H1 (cell line): ENCODE data around the gene SMARCA1. TPM values are rescaled to one million over a fixed set of nuclear protein-coding genes. Genes with fewer than 3 reads are reported as not detected.

Experiments used
- CTCF ChIA-PET: fragments of 300-600 bp; sonication (Branson Sonifier 250); formaldehyde crosslinking; loops from one replicate; lab custom pipeline; 2021; ENCODE audit not compliant: partially characterized antibody; lab: Charles Lee
- POLR2A ChIA-PET: fragments of 300-600 bp; sonication (Branson Sonifier 250); formaldehyde crosslinking; loops from one replicate; lab custom pipeline; 2021; ENCODE audit warnings: inconsistent platforms; ENCODE audit not compliant: partially characterized antibody; lab: Charles Lee
- DNase-seq, 2 experiments: peaks; one replicate each; pipeline versions ENCODE4 v3.0.0 to v3.0.0-alpha.2; 2010 to 2022; ENCODE audit warnings: low spot score in 2 of 2, low read depth in 1 of 2, mixed read lengths in 1 of 2
- FAIRE-seq: peaks from 2 replicates; lab custom pipeline; 2011; peaks lifted over from hg19 to GRCh38; lab: Jason Lieb, UNC
- H2AFZ ChIP-seq: 2 replicates; pipeline ENCODE4 v1.8.1; 2012; ENCODE audit warnings: low read length, inconsistent platforms
- H2AK5ac ChIP-seq: 2 replicates; pipeline ENCODE4 v1.6.1; 2013; ENCODE audit warnings: low read depth, low read length
- H2BK120ac ChIP-seq: replicated peaks from 2 replicates; pipeline ENCODE3; 2013; ENCODE audit warnings: low read depth, low read length, inconsistent platforms
- H2BK12ac ChIP-seq: 2 replicates; pipeline ENCODE4 v1.6.1; 2013; ENCODE audit warnings: low read depth, low read length
- H2BK15ac ChIP-seq: 2 replicates; pipeline ENCODE4 v1.6.1; 2013; ENCODE audit warnings: low read length
- H2BK20ac ChIP-seq: 2 replicates; pipeline ENCODE4 v1.6.1; 2013; ENCODE audit warnings: low read length
- H2BK5ac ChIP-seq: 2 replicates; pipeline ENCODE4 v1.6.1; 2013; ENCODE audit warnings: low read depth, low read length
- H3K14ac ChIP-seq: 2 replicates; pipeline ENCODE4 v1.6.1; 2013; ENCODE audit warnings: inconsistent platforms; ENCODE audit not compliant: insufficient read length
- H3K18ac ChIP-seq: 2 replicates; pipeline ENCODE4 v1.6.1; 2013; ENCODE audit warnings: low read length; ENCODE audit errors: extremely low read depth
- H3K23ac ChIP-seq: 2 replicates; pipeline ENCODE4 v1.6.1; 2013; ENCODE audit warnings: inconsistent platforms; ENCODE audit not compliant: insufficient read length
- H3K23me2 ChIP-seq: 2 replicates; pipeline ENCODE4 v1.6.1; 2013; ENCODE audit warnings: low read depth, low read length
- H3K27ac ChIP-seq: 2 replicates; pipeline ENCODE4 v1.6.1; 2011; ENCODE audit warnings: low read depth, low read length, inconsistent platforms
- H3K27me3 ChIP-seq, 4 experiments: replicated peaks in 1 of 4; 1 replicate in 1 of 4; 2 replicates in 3 of 4; pipeline versions ENCODE4 v1.6.1 to v1.8.1; 2011 to 2013; ENCODE audit warnings: low read length in 3 of 4, mild to moderate bottlenecking in 3 of 4, inconsistent platforms in 2 of 4, mixed read lengths in 2 of 4, moderate library complexity in 1 of 4; ENCODE audit not compliant: control insufficient read depth in 3 of 4, insufficient read depth in 3 of 4; ENCODE audit errors: extremely low read depth in 1 of 4
- H3K36me3 ChIP-seq, 4 experiments: 2 replicates each; pipeline versions ENCODE4 v1.6.1 to v1.8.1; 2011 to 2013; ENCODE audit warnings: mild to moderate bottlenecking in 4 of 4, low read length in 3 of 4, moderate library complexity in 2 of 4, control low read depth in 1 of 4, inconsistent platforms in 1 of 4; ENCODE audit not compliant: insufficient read depth in 4 of 4, control insufficient read depth in 2 of 4
- H3K4ac ChIP-seq: replicated peaks from 2 replicates; pipeline ENCODE3; 2013; ENCODE audit warnings: low read length, low read depth, mixed read lengths, inconsistent platforms; ENCODE audit not compliant: insufficient read length
- H3K4me1 ChIP-seq, 4 experiments: replicated peaks in 1 of 4; 1 replicate in 1 of 4; 2 replicates in 3 of 4; pipeline versions ENCODE4 v1.6.1 to v1.8.1; 2011 to 2013; ENCODE audit warnings: low read length in 3 of 4, inconsistent platforms in 2 of 4, mixed read lengths in 1 of 4; ENCODE audit not compliant: insufficient read depth in 4 of 4, control insufficient read depth in 3 of 4
- H3K4me2 ChIP-seq, 2 experiments: 2 replicates each; pipeline versions ENCODE4 v1.6.1 to v1.8.1; 2011 to 2013; ENCODE audit warnings: low read depth in 2 of 2, low read length in 2 of 2, control low read depth in 1 of 2, inconsistent platforms in 1 of 2, mild to moderate bottlenecking in 1 of 2; ENCODE audit not compliant: insufficient read depth in 1 of 2
- H3K4me3 ChIP-seq, 4 experiments: fragments of 200-600, 300-600 bp in 1 of 4; sonication (generic), shearing (Covaris generic), sonication (Bioruptor Twin) in 1 of 4; 2 replicates each; pipeline versions ENCODE4 v1.5.1 to v1.8.1; 2011 to 2016; ENCODE audit warnings: low read length in 4 of 4, low read depth in 3 of 4, control low read depth in 2 of 4, inconsistent platforms in 2 of 4, mild to moderate bottlenecking in 2 of 4, mixed read lengths in 1 of 4, moderate library complexity in 1 of 4; ENCODE audit not compliant: insufficient read depth in 2 of 4; ENCODE audit errors: extremely low read depth in 1 of 4
- H3K56ac ChIP-seq: replicated peaks from 2 replicates; pipeline ENCODE3; 2013; ENCODE audit warnings: low read depth, mild to moderate bottlenecking, mixed read lengths, low read length, inconsistent platforms; ENCODE audit not compliant: insufficient read length
- H3K79me1 ChIP-seq: 2 replicates; pipeline ENCODE4 v1.6.1; 2013; ENCODE audit warnings: low read depth, low read length, control low read depth
- H3K79me2 ChIP-seq, 2 experiments: 2 replicates each; pipeline versions ENCODE4 v1.6.1 to v1.8.1; 2012 to 2013; ENCODE audit warnings: low read length in 2 of 2, mild to moderate bottlenecking in 2 of 2, inconsistent platforms in 1 of 2; ENCODE audit not compliant: insufficient read depth in 2 of 2, control insufficient read depth in 1 of 2
- H3K9ac ChIP-seq, 4 experiments: replicated peaks in 1 of 4; 1 replicate in 1 of 4; 2 replicates in 3 of 4; pipeline versions ENCODE4 v1.6.1 to v1.8.1; 2011 to 2013; ENCODE audit warnings: low read depth in 3 of 4, low read length in 3 of 4, control low read depth in 2 of 4, mild to moderate bottlenecking in 2 of 4, moderate library complexity in 2 of 4, inconsistent platforms in 1 of 4; ENCODE audit errors: extremely low read depth in 1 of 4
- H3K9me3 ChIP-seq, 2 experiments: 2 replicates each; pipeline versions ENCODE4 v1.6.1 to v1.8.1; 2012 to 2013; ENCODE audit warnings: mild to moderate bottlenecking in 2 of 2, moderate library complexity in 2 of 2, control low read depth in 1 of 2, inconsistent platforms in 1 of 2, low read depth in 1 of 2, low read length in 1 of 2, mixed read lengths in 1 of 2; ENCODE audit not compliant: insufficient read depth in 2 of 2
- H4K20me1 ChIP-seq, 2 experiments: replicated peaks in 1 of 2; 2 replicates each; pipeline versions ENCODE3 to v1.8.1; 2011 to 2013; ENCODE audit warnings: inconsistent platforms in 2 of 2, low read length in 2 of 2, mild to moderate bottlenecking in 1 of 2; ENCODE audit not compliant: insufficient read depth in 2 of 2, control insufficient read depth in 1 of 2
- H4K5ac ChIP-seq: 2 replicates; pipeline ENCODE4 v1.6.1; 2013; ENCODE audit warnings: low read length, low read depth, mixed read lengths, inconsistent platforms; ENCODE audit not compliant: insufficient read length
- H4K8ac ChIP-seq: 2 replicates; pipeline ENCODE4 v1.8.0; 2013; ENCODE audit warnings: mild to moderate bottlenecking, moderate library complexity, low read length, inconsistent platforms; ENCODE audit not compliant: insufficient read depth; ENCODE audit errors: extremely low read depth
- H4K91ac ChIP-seq: replicated peaks from 2 replicates; pipeline ENCODE3; 2013; ENCODE audit warnings: low read length, mixed read lengths, inconsistent platforms; ENCODE audit not compliant: insufficient read length
- ATF3 ChIP-seq: IDR thresholded peaks from 2 replicates; pipeline ENCODE4 v1.6.1; 2011; ENCODE audit warnings: low read depth, mild to moderate bottlenecking, low read length; ENCODE audit not compliant: insufficient read depth
- BRCA1 ChIP-seq: IDR thresholded peaks from 2 replicates; pipeline ENCODE4 v1.6.1; 2012; ENCODE audit warnings: low read depth, low read length, improper control_type of control experiment
- CBX5 ChIP-seq: fragments of 300-800, 300-1000 bp; sonication (generic); IDR thresholded peaks from 2 replicates; pipeline ENCODE4 v1.7.1; 2016; ENCODE audit warnings: antibody characterized with exemption, low read length, low read depth
- CHD1 ChIP-seq: IDR thresholded peaks from 2 replicates; pipeline ENCODE4 v1.6.1; 2012; ENCODE audit warnings: low read depth, low read length, improper control_type of control experiment
- CREB1 ChIP-seq: IDR thresholded peaks from 2 replicates; pipeline ENCODE4 v1.6.1; 2012; ENCODE audit warnings: inconsistent platforms
- EGR1 ChIP-seq: IDR thresholded peaks from 2 replicates; pipeline ENCODE4 v1.6.1; 2011; ENCODE audit warnings: low read depth, low read length, borderline replicate concordance
- KDM5A ChIP-seq: fragments of 200-600 bp; IDR thresholded peaks from 2 replicates; pipeline ENCODE4 v1.7.1; 2012; ENCODE audit warnings: mild to moderate bottlenecking, low read length, inconsistent platforms, mixed read lengths
- PHF8 ChIP-seq: fragments of 200-600 bp; sonication (generic); conservative IDR thresholded peaks from 2 replicates; pipeline ENCODE4 v1.7.1; 2012; ENCODE audit warnings: low read depth, mild to moderate bottlenecking, inconsistent platforms, low read length, moderate library complexity
- POLR2A ChIP-seq, 2 experiments: IDR thresholded peaks; 1 replicate in 1 of 2; 2 replicates in 1 of 2; pipeline ENCODE4 v1.6.1; 2011; ENCODE audit warnings: low read depth in 2 of 2, low read length in 2 of 2, mild to moderate bottlenecking in 2 of 2; ENCODE audit errors: control extremely low read depth in 1 of 2
- SIN3A ChIP-seq, 2 experiments: IDR thresholded peaks in 1 of 2; conservative IDR thresholded peaks in 1 of 2; 2 replicates each; pipeline ENCODE4 v1.6.1; 2011 to 2012; ENCODE audit warnings: low read length in 2 of 2, improper control_type of control experiment in 1 of 2, low read depth in 1 of 2, mild to moderate bottlenecking in 1 of 2
- polyA plus RNA-seq, 7 experiments: library from polyadenylated mRNA; depleted of rRNA in 3 of 7; stranded (reverse) in 5 of 7; unstranded in 2 of 7; fragments of >200 nt in 5 of 7; fragments of 200-250 nt in 2 of 7; gene quantifications; 1 replicate in 5 of 7; 2 replicates in 1 of 7; 4 replicates in 1 of 7; pipeline versions ENCODE4 v1.2.1 to v1.2.3, GENCODE V29; 2011 to 2013; ENCODE audit warnings: missing spikeins in 2 of 7, mixed read lengths in 2 of 7
- total RNA-seq: library from RNA; stranded (reverse); fragmentation: NEBNext Ultra II Directional; extraction: Animal tissue kit (Norgen Biotek cat#: 25700); gene quantifications from 2 replicates; pipeline ENCODE4 v1.2.1, GENCODE V29; 2021
- TF ChIP-seq, protein P1 (sequence below): IDR thresholded peaks from 2 replicates; pipeline ENCODE4 v1.6.1; 2012; ENCODE audit warnings: inconsistent platforms
- TF ChIP-seq, protein P2 (sequence below): IDR thresholded peaks from 2 replicates; pipeline ENCODE4 v1.6.1; 2012; ENCODE audit warnings: inconsistent platforms
- TF ChIP-seq, protein P3 (sequence below): IDR thresholded peaks from 2 replicates; pipeline ENCODE4 v1.6.1; 2011; ENCODE audit warnings: low read length, improper control_type of control experiment

The SMARCA1 gene
- total and polyA plus RNA-seq, 2 of the 8 experiments (the other 6 are each of a cell fraction or from before 2014, with no cell fraction given) = 13.1 to 54.4 TPM

DNA sequence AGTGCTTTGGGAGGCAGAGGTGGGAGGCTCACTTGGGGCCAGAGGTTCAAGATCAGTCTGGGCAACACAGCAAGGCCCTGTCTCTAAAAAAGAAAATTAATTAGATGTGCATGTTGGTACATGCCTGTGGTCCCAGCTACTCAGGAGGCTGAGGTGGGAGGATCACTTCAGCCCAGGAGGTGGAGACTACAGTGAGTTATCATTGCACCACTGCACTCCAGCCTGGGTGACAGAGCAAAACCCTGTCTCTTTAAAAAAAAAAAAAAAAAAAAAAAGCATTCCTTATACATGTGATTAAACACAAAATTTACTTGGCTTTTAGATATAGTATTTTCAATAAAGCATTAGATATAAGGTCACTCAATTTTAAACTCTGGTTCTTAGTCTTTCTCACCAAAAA is 34.9 kb downstream of the SMARCA1 start:
- H3K27ac ChIP-seq = no peak overlapping the region
- no peak overlapping the region for H2BK5ac ChIP-seq
- H4K5ac ChIP-seq = no peak overlapping the region
- H2AK5ac ChIP-seq = no peak overlapping the region
- H3K4me3 ChIP-seq = no peak overlapping the region
- H3K14ac ChIP-seq = no peak overlapping the region
- H2BK12ac ChIP-seq = no peak overlapping the region
- no peaks in the 10 kb centered on the region for H4K20me1 ChIP-seq
- ChIA-PET POLR2A (no interaction called here), CTCF (no interaction called here)
- no peak overlapping the region for H3K4me2 ChIP-seq
- H4K8ac ChIP-seq = no peak overlapping the region
- H3K18ac ChIP-seq = no peak overlapping the region
- FAIRE-seq = no peak
- no peaks in the 10 kb centered on the region for H3K9me3 ChIP-seq
- H3K9ac ChIP-seq = no peak overlapping the region
- H3K36me3 ChIP-seq = peaks cover 0 to 63% (median 8%) of the 10 kb centered on the region in 4 experiments; a peak in 7 of 8 replicates
- no peaks in the 10 kb centered on the region for H3K4me1 ChIP-seq
- H2BK120ac ChIP-seq = no peak overlapping the region
- no peak overlapping the region for H3K56ac ChIP-seq
- H2BK20ac ChIP-seq = no peak overlapping the region
- H2AFZ ChIP-seq = no peak overlapping the region
- no peak for DNase-seq
- H4K91ac ChIP-seq = no peak overlapping the region
- no peak overlapping the region for H3K23ac ChIP-seq
- no peak overlapping the region for H3K4ac ChIP-seq
- H3K27me3 ChIP-seq = no peaks in the 10 kb centered on the region
- H2BK15ac ChIP-seq = no peak overlapping the region
- no peaks in the 10 kb centered on the region for H3K79me1 ChIP-seq
- H3K79me2 ChIP-seq = no peaks in the 10 kb centered on the region
- no peaks in the 10 kb centered on the region for H3K23me2 ChIP-seq
- TF ChIP-seq KDM5A (no peak), EGR1 (no peak), CHD1 (no peak), SIN3A (conservative IDR thresholded peaks at IDR 0.05 in 1 of 2, IDR thresholded peaks at IDR 0.05 in 1 of 2; ENCODE audit: low read depth in 1 of 2, low read length in 2 of 2) (no peak), ATF3 (no peak), BRCA1 (no peak), CREB1 (no peak), CBX5 (no peak), PHF8 (no peak), POLR2A (IDR thresholded peaks at IDR 0.05; ENCODE audit: control extremely low read depth in 1 of 2, low read depth in 2 of 2, low read length in 2 of 2) (no peak)
- TF ChIP-seq, protein P1, sequence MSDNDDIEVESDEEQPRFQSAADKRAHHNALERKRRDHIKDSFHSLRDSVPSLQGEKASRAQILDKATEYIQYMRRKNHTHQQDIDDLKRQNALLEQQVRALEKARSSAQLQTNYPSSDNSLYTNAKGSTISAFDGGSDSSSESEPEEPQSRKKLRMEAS = no peak
- TF ChIP-seq, protein P2, sequence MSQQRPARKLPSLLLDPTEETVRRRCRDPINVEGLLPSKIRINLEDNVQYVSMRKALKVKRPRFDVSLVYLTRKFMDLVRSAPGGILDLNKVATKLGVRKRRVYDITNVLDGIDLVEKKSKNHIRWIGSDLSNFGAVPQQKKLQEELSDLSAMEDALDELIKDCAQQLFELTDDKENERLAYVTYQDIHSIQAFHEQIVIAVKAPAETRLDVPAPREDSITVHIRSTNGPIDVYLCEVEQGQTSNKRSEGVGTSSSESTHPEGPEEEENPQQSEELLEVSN = no peak
- TF ChIP-seq, protein P3, sequence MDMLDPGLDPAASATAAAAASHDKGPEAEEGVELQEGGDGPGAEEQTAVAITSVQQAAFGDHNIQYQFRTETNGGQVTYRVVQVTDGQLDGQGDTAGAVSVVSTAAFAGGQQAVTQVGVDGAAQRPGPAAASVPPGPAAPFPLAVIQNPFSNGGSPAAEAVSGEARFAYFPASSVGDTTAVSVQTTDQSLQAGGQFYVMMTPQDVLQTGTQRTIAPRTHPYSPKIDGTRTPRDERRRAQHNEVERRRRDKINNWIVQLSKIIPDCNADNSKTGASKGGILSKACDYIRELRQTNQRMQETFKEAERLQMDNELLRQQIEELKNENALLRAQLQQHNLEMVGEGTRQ = no peak
